GM18502 (cell line): ENCODE data around the gene LIPF.
"Not testable (repeated sequence)": the region's sequence is repeated elsewhere in the genome, so short reads cannot be mapped to it uniquely, and the experiment has no call there.

Experiments
- ATAC-seq: cut with Tn5 transposase; IDR thresholded peaks from one replicate; pipeline ENCODE4 v1.9.1; 2021; ENCODE audit warnings: mild to moderate bottlenecking; ENCODE audit not compliant: unreplicated experiment, poor library complexity

LIPF gene

GRCh38 chr10:88672041-88672440, 7.8 kb downstream of the LIPF start:
- no peak for ATAC-seq

GRCh38 chr10:88676283-88677060, 12.2 kb downstream of the LIPF start:
- no peak for ATAC-seq

- no peak for ATAC-seq
Measured at GRCh38 chr10:88680958-88681357, 16.7 kb downstream of the LIPF start.

- no peak for ATAC-seq
Measured at GRCh38 chr10:88682491-88682890, 18.2 kb downstream of the LIPF start.

GRCh38 chr10:88687853-88688467, 23.7 kb downstream of the LIPF start:
- no peak for ATAC-seq

GRCh38 chr10:88689366-88689765, 25.1 kb downstream of the LIPF start:
- ATAC-seq: no peak

GRCh38 chr10:88693392-88694020, 29.3 kb downstream of the LIPF start:
- ATAC-seq: no peak

GRCh38 chr10:88702848-88703597, 38.8 kb downstream of the LIPF start:
- no peak for ATAC-seq

- no peak for ATAC-seq
Measured at GRCh38 chr10:88705958-88706357, 41.7 kb downstream of the LIPF start, which contains the start of gene LIPK. Gene LIPK, plus strand, starts transcription at chr10:88706249. Its CDS starts 18,295 bp downstream, at chr10:88724544.

GRCh38 chr10:88707429-88708155, 43.4 kb downstream of the LIPF start:
- ATAC-seq: no peak

GRCh38 chr10:88709361-88709760, 45.1 kb downstream of the LIPF start:
- ATAC-seq: not testable (repeated sequence)

GRCh38 chr10:88715517-88715916, 51.3 kb downstream of the LIPF start:
- no peak for ATAC-seq

GRCh38 chr10:88721392-88721791, 57.1 kb downstream of the LIPF start:
- no peak for ATAC-seq

- ATAC-seq: no peak
Measured at GRCh38 chr10:88725798-88726197, 61.6 kb downstream of the LIPF start.

- ATAC-seq: no peak
Measured at GRCh38 chr10:88728107-88728763, 64.0 kb downstream of the LIPF start.
